ENCODE results near the gene RPL5. TPM values are rescaled to one million over a fixed set of nuclear protein-coding genes. Genes with fewer than 3 reads are reported as not detected.

RPL5 gene
- total and polyA plus RNA-seq, 2 of the 8 experiments (the other 6 are each of a cell fraction or from before 2014, with no cell fraction given) = 1,506 to 2,034 TPM

- peak; percentile 97 for TF ChIP-seq PHF8 (conservative IDR thresholded peaks at IDR 0.05; ENCODE audit: low read depth, low read length)
- peak; percentile 99 for TF ChIP-seq TAF1 (IDR thresholded peaks at IDR 0.05; ENCODE audit: low read depth, low read length)
- TF ChIP-seq RBBP5 (IDR thresholded peaks at IDR 0.05; ENCODE audit: borderline replicate concordance, low read depth, low read length) = peak; percentile 60; the same call in 1 of the 2 replicates
- TF ChIP-seq SP2 (IDR thresholded peaks at IDR 0.05; ENCODE audit: low read length) = no peak; the same call in 1 of the 2 replicates
- peak; percentile 97 for TF ChIP-seq TBP (IDR thresholded peaks at IDR 0.05; ENCODE audit: low read depth, low read length)
- peak; percentile 92 for TF ChIP-seq YY1 (IDR thresholded peaks at IDR 0.05; ENCODE audit: low read depth, low read length)
- TF ChIP-seq KDM1A (IDR thresholded peaks at IDR 0.05; ENCODE audit: borderline replicate concordance, low read length) = no peak
- peak; percentile 50; the same call in 1 of the 2 replicates for TF ChIP-seq CHD1 (IDR thresholded peaks at IDR 0.05; ENCODE audit: low read depth, low read length)
- TF ChIP-seq ZNF274 (IDR thresholded peaks at IDR 0.05; ENCODE audit: borderline replicate concordance, extremely low read depth, low read length) = no peak
- TF ChIP-seq POU5F1 (IDR thresholded peaks at IDR 0.05; ENCODE audit: low read depth, low read length) = no peak
- no peak; the same call in 1 of the 2 replicates for TF ChIP-seq JUN (IDR thresholded peaks at IDR 0.05; ENCODE audit: low read depth, low read length)
- no peak; the same call in 1 of the 2 replicates for TF ChIP-seq USF2 (IDR thresholded peaks at IDR 0.05; ENCODE audit: low read length)
- TF ChIP-seq ASH2L (IDR thresholded peaks at IDR 0.05; ENCODE audit: low read length) = peak; percentile 91
- TF ChIP-seq NRF1 (IDR thresholded peaks at IDR 0.05; ENCODE audit: low read depth, low read length) = peak; percentile 80
- peak; percentile 99 for TF ChIP-seq POLR2A (IDR thresholded peaks at IDR 0.05; ENCODE audit: control extremely low read depth in 1 of 2, low read depth in 2 of 2, low read length in 2 of 2)
- TF ChIP-seq RAD21 (IDR thresholded peaks at IDR 0.05 in 1 of 2, conservative IDR thresholded peaks at IDR 0.05 in 1 of 2; ENCODE audit: low read depth in 2 of 2, low read length in 2 of 2) = peak; percentile 21 to 30; a peak in 2 of 4 replicates
- peak; percentile 64 for TF ChIP-seq E2F6 (IDR thresholded peaks at IDR 0.05)
- peak; percentile 86 to 98 (median 94) for TF ChIP-seq CTCF (IDR thresholded peaks at IDR 0.05; ENCODE audit: control extremely low read depth in 1 of 3, insufficient read depth in 1 of 3, low read depth in 1 of 3, low read length in 3 of 3)
- peak; percentile 22; the same call in 1 of the 2 replicates for TF ChIP-seq MAFK (IDR thresholded peaks at IDR 0.05; ENCODE audit: low read depth, low read length)
These were observed at the start of gene RPL5 (continued) for GRCh38 chr1:92831762-92832536.
